Hematopoietic multipotent progenitor cell treated with erythropoietin and hydrocortisone succinate and interleukin-3 and kit ligand, for 17 days (in vitro differentiated cells): Measurements from ENCODE around the gene PHF2.

Experiments
- DNase-seq: peaks from one replicate; pipeline ENCODE4 v3.0.0-alpha.2; 2015; ENCODE audit warnings: low spot score

The PHF2 gene

DNA sequence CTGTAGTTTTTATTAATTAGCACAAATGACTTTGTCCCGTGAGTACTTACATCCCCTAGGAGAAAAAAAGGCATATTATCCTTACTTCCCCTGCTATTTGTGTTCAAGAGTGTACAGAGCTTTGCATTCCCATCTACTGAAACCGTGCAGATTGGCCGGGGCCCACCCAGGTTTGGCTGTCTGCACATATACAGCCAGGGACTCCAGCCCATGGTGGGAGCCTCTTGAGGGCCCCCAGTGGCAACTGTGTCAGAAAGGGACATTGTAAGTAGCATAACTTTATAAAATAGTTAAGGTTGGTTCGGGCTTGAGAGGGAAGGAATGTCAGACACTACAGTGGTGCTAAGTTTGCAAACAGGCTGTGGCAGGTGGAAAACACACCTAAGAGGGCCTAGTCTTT lies 24.7 kb downstream of the PHF2 start:
- no peak for DNase-seq

DNA sequence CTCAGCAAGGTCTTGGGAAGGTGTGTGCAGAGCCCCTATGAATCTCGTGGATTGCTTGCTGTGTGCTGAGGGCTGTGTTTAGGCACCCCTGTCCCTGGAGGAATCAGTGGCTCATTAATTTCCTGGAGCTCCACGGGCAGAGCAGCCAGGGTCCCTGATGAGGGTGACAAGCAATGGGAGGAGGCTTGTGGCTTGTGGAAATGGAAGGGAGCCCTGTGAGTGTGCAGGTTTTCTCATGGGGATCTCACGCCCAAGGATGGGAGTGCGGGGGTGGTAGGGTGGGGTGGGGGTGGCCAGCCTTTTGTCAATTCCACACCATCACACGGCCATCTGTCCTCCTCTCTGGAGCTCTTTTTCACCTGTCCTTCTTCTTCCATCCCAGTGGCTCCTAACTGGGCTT lies 25.3 kb downstream of the PHF2 start:
- no peak for DNase-seq

DNA sequence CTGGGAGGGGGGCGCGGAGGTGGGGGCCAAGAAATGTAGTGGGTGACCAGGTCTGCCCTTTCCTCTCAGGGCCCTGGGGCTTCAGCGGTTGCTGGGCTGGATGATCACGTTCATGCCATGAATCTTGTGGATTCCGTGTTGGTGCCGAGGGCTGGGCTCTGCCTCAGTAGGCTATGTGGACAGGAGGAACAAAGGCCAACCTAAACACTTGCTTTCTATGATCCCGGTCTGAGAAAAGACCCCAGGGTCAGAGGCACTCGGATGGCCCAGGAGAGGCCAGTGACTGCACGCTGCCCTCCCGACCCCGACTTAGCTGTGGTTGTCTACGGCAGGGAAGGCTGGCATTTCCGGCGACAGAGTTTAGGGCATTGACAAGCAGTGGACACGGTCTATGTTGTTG lies 26.6 kb downstream of the PHF2 start:
- no peak for DNase-seq

DNA sequence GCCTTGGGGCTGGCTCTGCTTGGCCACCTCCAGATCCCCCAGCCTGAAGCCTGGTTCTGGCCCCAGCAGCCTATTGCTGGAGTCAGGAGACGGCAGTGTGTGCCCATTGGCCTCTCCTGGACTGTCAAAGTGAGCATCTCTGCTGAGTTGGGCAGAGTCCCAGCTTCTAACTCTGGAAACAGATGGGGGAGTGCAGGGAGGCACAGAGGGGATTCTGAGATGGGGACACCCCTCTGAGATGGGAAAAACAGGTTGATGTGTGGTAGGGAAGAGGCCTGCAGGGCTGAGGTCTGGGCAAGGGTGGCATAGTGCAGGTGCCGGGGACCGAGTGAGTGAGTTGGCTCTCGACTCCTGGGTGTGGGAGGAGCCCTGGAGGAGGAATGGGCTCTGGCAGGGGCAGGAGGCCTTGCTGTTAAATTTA lies 27.5 kb downstream of the PHF2 start:
- DNase-seq: no peak

DNA sequence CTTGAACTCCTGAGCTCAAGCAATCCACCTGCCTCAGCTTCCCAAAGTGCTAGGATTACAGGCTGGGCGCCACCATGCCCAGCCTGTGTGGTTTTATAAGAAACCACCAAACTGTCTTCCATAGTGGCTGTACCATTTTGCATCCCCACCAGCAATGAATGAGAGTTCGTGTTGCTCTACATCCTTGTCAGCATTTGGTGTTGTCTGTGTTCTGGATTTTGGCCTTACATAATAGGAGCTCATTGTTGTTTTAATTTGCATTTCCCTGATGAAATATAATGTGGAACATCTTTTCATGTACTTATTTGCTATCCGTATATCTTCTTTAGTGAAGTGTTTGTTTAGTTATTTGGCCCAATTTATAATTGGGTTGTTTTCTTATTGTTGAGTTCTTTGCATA lies 29.8 kb downstream of the PHF2 start:
- DNase-seq: no peak

DNA sequence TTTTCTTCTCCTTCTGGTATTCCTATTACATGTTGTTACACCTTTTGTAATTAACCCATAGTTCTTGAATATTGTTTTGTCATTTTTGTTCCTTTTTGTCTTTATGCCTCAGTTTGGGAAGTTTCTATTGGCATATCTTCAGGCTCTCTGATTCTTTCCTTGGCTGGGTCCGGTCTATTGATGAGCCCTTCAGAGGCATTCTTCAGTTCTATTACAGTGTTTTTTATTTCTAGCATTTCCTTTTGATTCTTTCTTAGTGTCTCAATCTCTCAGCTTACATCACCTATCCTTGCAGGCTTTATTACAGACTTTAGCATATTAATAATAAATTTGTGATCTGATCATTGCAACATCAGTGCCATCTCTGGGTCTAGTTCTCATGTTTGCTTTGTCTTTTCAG lies 33.8 kb downstream of the PHF2 start:
- DNase-seq: no peak

DNA sequence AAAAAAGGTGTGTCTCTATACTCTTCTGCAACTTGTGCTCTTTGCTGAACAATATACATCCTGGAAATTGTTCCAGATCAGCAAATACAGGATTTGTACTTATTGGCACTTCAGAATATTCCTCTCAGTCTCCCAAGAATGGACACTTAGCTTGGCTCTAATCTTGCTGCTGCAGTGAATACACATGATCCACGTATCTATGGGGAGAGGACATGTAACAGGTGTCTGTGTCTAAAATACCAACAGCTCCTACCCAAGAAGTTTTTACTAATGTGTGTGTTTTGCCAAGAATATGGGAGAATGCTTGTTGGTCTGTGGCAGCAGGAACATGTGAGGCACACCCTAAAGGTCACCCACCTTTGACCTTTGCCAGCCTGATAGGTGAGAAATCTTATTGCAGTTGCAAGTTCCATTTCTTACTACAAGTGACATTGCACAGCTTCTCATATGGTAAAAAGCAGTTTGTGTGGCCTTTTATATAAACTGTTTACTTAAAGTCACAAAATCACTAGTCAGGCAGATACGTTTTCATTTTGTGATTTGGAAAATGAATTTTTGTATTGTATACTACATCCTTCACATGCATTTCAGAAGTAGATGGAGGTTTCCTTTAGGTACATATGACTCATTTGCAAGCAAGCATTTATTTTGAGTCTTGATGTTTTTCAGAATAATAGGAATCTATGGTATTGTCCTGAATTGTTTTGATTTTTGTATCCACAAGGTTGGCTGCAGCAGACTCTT lies 35.8 kb downstream of the PHF2 start:
- DNase-seq: no peak

DNA sequence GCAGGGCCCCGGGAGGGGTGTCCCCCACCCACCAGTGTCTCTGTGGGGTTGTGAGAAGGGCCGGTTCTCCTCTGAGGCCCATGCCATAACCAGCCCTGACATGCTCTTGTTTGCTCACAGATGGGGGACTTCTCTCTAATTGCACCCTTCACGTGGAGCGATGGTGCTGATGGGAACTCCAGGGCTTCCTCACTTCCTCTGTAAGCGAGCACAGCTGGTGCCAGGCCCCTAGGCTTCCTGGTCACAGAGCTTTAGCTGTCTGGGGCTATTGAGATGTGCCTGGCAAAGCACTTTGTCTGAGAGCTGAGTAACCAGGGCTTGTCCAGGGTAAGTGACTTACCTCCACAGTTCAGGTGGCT lies 36.4 kb downstream of the PHF2 start:
- DNase-seq: no peak

DNA sequence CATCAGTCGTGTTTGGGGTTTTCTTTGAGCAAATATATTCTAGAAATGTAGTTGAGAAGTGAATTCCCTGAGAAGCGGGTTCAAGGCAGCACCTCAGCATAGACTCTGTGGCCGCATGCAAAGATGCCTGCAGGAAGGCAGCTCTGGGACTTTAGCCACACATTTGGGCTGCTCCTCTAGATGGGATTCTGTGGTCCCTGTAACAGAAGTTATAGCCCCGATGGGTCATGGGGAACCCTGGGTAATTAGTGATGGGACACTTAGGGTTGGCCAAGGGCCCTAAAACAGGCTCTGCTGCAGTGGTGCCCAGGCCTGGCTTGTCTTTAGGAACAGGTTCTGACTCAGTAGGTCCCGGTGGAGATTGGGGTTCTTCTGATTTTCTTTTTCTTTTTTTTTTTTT lies 36.8 kb downstream of the PHF2 start:
- no peak for DNase-seq

DNA sequence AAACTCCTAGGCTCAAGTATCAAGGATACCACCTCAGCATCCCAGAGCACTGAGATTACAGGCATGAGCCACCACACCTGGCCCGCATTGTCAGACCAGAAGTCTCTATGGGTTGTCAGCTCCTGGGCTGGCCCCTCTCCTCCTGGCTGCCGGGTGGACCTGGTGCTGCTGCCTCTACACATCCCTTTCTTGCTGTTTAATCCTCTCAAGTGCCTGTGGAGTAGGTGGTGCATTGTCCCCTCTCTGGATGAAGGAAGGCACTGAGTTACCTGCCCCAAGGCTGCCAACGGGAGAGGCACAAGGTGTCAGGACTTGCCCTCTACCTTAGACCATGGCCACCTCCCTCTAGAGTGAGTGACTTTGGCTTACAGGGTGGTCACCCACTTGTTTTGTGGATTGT lies 37.4 kb downstream of the PHF2 start:
- no peak for DNase-seq

DNA sequence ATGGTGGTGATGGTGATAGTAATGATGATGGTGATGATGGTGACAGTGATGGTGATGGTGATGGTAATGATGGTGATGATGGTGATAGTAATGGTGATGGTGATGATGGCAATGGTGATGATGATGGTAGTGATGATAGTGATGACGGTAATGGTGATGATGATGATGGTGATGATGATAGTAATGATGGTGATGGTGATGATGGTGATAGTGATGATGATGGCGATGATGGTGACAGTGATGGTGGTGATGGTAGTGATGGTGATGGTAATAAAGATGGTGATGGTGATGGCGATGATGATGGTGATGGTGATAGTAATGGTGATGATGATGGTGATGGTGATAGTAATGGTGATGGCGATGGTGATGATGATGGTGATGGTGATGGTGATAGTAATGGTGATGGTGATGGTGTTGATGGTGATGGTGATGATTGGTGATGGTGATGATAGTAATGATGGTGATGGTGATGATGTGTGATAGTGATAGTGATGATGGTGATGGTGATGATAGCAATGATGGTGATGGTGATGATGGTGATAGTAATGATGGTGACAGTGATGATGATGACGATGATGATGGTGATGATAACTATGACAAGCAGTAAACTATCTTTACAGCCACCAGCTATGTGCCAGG lies 38.6 kb downstream of the PHF2 start:
- DNase-seq: no peak

DNA sequence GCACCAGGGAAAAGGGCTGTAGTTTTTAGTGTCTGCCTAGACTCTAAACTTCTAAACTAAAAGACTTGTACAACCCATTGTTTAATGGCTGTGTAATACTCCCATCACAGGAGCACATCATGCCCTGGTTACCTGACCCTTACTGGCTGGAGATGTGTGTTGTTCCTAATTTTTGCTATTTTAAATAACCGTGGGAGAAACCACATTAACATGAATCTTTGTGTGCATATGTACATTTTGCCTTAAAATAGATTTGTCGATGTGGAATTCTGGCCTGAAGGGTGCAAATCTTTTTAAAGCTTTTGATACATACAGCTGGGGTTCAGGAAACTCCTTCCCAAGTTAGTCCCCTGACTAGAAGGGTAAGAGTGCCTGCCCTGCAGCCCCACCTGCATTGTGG lies 39.7 kb downstream of the PHF2 start:
- DNase-seq: no peak

DNA sequence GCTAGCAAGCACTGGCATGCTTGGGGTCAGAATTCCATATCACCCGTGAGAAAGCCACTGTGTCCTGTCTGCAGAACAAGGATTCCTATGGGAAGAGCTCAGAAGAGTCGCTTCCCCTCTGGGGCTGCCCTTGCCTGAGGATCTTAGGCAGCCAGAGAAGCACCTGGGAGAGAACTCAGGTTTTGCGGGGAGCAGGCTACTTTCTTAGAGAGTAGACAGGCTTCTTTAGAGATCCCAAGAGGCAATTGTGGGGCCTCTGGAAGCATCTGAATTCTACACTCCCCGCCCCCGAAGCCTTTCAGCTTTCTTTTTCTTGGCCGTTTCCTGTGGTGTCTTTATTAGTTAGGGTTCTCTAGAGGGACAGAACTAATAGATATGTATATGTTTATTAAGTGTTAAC lies 40.9 kb downstream of the PHF2 start:
- DNase-seq: no peak

DNA sequence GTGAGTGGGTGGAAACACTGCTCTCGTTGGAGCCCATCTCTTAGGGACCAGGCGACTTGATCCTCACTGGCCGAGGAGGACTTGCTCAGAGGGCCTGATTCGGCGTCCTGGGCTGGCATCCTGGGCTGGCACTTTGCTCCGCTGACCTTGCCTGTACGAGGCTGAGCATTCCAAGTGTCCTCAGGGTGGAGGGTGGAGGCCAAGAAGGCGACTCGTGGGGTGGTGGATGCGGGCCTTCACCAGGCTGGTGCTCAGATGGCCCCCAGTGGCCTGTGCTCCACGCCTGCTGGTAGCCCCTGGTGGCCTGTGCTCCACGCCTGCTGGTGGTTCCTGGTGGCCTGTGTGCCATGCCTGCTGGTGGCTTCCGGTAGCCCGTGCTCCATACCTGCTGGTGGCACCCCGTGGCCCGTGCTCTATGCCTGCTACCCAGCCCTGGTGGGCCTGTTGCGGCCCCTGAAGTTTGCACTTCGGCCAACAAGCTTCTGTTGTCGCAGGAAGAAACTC lies 42.9 kb downstream of the PHF2 start:
- DNase-seq: no peak

DNA sequence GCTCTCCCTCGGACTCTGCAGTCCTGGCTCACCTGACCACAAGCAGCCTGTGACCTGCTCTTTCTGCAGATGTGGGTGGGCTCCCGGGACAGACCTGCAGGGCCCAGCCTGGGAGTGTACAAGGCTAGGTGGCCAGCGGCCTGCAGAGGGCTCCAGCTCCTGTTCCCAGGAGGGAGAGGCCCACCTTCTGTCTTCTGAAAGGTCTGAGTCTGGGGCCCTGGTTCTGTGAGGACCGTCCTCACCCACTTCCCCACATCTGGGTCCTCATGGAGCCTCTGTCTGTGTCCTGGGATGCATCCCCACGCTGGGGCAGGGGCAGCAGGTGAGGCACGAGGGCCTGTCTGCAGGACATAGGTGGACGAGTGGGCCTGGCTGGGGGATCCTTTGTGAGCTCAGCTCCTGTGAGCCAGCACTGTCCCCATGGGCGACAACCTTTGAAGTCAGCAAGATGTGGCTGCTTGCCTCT lies 43.7 kb downstream of the PHF2 start:
- no peak for DNase-seq

DNA sequence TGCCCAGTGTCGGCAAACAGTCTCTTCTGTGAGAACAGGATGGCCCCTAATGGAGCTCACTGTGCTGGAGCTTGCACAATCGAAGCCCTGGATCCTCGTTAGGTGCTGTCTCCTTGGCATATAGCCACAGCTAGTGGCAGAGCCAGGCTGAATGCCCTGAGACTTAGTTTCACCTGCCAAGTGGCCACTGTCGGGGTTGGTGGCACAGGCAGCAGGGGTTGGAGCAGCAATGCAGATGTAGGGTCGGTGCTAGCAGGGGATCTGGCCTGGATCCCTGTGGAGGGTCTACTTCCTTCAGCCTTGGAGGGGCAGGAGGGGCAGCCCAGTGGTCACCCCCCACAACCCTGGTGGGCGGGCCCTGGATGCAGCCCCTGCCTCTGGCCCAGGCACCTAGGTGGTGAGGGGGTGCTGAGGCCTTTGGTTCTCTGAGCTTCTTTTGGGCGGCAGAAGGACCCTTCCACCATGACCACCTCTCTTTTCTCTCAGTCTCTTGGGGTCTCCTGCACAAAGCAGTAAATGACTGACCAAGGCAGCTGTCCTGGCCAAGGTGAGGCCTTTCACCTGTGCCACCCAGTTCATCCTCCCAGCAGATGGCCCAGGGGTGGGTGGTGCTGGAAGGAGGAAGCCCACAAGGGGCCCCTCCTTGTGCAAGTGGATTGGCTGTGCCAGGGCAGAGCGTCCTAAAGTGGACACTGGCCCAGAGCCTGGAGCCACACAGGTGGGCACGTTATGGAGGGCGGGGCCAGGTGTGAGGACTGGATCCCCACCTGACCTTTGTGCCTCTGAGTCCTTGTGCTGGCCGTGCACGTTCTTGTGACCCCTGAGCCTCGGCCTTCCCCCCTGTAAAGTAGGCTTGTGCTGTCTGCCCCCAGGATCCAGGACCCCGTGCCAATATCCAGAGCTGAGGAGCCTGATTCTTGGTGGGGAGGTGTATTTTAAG lies 44.8 kb downstream of the PHF2 start:
- DNase-seq: no peak

DNA sequence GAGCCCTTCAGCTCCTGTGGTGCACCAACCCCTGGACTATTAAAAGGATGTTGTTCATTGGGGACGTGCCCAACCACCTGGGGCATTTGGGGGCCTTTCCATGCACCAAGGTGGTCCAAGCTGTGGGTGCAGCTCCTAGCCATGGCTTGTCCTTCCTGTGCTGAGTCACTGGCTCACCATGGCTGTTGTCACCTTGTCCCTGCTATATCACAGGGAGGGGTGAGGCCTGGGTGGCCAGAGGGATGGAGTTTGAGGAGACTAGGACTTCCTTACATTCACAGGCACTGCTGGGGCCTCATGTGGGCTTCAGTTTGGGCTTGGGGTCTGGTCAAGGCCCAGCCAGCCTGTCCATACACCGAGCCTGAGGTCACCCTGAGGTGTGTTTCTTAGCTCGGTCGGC lies 45.5 kb downstream of the PHF2 start:
- no peak for DNase-seq

DNA sequence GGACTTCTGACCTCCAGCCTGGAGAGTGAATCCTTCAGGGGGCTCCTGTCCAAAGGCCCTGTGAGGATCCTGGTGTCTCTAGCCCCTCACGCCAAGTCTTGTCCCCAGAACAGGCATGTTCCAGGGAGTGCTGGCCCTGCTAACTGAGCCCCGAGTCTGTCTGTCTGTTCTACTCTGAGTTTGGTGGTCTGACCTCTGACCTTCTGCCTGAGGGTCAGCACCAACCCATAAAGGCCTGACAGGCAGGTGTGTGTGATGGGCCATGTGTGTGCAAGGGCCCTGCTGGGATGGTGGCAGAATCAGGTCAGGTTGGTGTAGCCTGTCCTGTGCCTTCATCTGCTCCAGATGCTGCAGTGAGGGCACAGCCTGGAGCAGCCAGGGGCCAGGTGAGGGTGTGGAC lies 46.3 kb downstream of the PHF2 start:
- DNase-seq: no peak

DNA sequence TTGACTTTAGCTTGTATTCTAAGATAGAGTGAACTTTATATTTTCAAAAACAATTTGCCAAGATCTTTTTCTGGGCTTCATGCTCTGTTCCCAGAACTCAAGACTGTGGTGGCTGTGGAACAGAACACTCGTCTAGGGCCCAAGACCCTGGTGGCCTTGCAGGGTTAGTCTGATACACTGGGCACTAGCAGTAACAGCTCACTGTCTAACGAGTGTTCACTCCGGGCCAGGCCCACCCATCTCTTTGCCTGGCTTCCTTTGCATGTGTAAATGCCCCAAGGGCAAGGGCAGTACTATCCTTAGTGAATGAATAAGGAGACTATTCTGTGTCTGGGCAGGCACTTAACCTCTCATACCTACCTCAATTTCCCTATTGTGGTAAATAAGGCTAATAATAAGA lies 47.4 kb downstream of the PHF2 start:
- no peak for DNase-seq

DNA sequence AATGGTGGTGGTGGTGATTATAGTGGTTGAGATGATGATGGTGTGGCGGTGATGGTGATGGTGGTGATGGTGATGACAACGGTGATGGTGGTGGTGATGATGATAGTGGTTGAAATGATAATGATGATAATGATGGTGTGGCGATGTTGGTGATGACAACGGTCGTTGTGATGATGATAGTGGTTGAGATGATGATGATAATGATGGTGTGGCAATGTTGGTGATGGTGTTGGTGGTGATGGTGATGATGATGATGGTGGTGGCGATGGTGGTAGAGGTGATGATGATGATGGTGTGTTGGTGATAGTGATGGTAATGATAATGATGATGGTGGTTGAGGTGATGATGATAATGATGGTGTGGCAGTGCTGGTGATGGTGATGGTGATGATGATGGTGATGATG lies 48.0 kb downstream of the PHF2 start:
- DNase-seq: no peak

DNA sequence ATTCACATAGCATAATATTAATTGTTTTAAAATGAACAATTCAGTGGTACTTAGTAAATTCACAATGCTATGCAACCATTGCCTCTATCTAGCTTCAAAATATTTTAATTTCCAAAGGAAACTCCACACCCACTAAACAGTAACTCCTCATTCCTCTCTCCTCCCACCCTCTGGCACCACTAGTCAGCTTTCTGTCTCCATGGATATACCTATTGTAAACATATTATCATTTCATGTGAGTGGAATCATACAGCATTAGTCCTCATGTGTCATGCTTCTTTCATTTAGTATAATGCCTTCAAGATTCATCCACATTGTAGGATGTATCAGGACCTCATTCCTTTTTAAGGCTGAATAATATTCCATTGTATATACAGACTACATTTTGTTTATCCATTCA lies 48.6 kb downstream of the PHF2 start:
- DNase-seq: no peak

DNA sequence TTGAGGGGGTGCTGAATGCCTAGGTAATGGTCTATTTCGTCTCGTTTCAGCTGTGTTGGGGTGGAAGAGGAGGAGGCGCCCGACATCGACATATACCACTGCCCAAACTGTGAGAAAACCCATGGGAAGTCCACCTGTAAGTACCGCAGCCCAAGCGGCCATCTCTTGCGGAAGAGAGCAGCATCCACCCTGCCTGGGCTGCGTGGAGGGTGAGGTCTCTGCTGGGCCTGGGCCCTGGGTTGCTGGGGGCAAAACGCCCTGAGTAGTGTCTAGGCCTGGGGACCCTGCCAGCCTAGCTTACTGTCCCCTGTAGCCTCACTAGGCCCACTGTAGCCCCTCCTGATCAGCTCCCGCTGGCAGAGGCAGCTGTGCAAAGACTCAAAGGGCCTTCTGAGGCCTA lies 53.5 kb downstream of the PHF2 start:
- no peak for DNase-seq
